ENCODE data around the gene GJB4.

DNA sequence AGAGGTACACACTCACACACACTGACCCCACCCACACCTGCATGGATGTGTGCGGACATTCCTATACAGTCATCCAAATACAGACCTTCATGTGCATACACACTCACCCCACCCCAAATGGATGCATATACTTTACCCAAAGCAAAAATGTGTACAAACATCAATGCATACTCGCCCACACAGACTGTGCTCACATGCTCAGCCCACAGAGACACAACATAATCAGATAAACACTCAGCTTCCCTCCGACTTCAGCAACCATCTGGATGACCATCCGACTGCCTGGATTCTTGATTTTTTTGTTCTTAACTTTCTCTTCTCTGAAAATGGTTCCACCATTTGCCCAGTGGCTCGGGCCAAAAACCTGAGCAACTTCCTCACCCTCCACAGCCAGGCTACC lies 29.1 kb upstream of the GJB4 start:
- TF ChIP-seq, protein P1, sequence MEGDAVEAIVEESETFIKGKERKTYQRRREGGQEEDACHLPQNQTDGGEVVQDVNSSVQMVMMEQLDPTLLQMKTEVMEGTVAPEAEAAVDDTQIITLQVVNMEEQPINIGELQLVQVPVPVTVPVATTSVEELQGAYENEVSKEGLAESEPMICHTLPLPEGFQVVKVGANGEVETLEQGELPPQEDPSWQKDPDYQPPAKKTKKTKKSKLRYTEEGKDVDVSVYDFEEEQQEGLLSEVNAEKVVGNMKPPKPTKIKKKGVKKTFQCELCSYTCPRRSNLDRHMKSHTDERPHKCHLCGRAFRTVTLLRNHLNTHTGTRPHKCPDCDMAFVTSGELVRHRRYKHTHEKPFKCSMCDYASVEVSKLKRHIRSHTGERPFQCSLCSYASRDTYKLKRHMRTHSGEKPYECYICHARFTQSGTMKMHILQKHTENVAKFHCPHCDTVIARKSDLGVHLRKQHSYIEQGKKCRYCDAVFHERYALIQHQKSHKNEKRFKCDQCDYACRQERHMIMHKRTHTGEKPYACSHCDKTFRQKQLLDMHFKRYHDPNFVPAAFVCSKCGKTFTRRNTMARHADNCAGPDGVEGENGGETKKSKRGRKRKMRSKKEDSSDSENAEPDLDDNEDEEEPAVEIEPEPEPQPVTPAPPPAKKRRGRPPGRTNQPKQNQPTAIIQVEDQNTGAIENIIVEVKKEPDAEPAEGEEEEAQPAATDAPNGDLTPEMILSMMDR (IDR thresholded peaks at IDR 0.05; ENCODE audit: low read depth, low read length, poor library complexity, severe bottlenecking): no peak
- TF ChIP-seq EZH2phosphoT487 (IDR thresholded peaks at IDR 0.05; ENCODE audit: borderline replicate concordance, low read length): no peak
